Endothelial cell of umbilical vein (primary cell): ENCODE data around the gene LGALS12.

Experiments
- GATA2 ChIP-seq: IDR thresholded peaks from 2 replicates; pipeline ENCODE4 v1.7.0; 2011; ENCODE audit warnings: low read depth, mild to moderate bottlenecking, moderate library complexity, mixed read lengths, low read length; ENCODE audit not compliant: insufficient read length, insufficient read depth
- MYC ChIP-seq: IDR thresholded peaks from one replicate; pipeline ENCODE4 v1.6.1; 2011; ENCODE audit warnings: mild to moderate bottlenecking, low read depth, low read length
- POLR2A ChIP-seq: IDR thresholded peaks from 2 replicates; pipeline ENCODE4 v1.6.1; 2012; ENCODE audit warnings: low read depth, mild to moderate bottlenecking, control low read depth, low read length
- POLR2AphosphoS5 ChIP-seq: IDR thresholded peaks from 2 replicates; pipeline ENCODE4 v1.6.1; 2012; ENCODE audit warnings: low read depth, mild to moderate bottlenecking, control low read depth, low read length, moderate library complexity; ENCODE audit not compliant: insufficient read depth
- TF ChIP-seq, protein P1 (sequence below), 2 donors: IDR thresholded peaks; 1 replicate in 1 of 2; 2 replicates in 1 of 2; pipeline ENCODE4 v1.5.1; 2011; ENCODE audit warnings: low read length in 2 of 2, mild to moderate bottlenecking in 2 of 2, moderate library complexity in 2 of 2, control low read depth in 1 of 2, inconsistent platforms in 1 of 2, low read depth in 1 of 2; ENCODE audit not compliant: insufficient read depth in 1 of 2; ENCODE audit errors: extremely low read depth in 1 of 2
- TF ChIP-seq, protein P2 (sequence below): IDR thresholded peaks from 2 replicates; pipeline ENCODE4 v1.6.1; 2011; ENCODE audit not compliant: insufficient read depth, insufficient read length

DNA sequence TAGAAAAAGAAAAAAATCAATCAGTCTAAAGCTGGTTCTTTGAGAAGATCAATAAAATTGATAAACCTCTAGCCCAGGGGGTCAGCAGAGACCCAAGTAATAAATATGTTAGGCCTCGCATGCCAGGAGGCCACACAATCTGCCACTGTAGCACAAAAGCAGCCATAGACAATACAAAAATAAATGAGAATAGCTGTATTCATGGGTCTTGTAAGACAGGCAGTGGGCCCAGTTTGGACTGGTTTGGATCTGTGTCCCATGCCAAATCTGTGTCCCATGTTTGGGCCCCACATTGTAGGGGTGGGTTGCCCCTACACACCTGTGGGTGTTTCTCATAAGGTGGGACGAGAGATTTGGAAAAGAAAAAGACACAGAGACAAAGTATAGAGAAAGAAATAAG, 24.1 kb downstream of the LGALS12 start:
- TF ChIP-seq, protein P1, sequence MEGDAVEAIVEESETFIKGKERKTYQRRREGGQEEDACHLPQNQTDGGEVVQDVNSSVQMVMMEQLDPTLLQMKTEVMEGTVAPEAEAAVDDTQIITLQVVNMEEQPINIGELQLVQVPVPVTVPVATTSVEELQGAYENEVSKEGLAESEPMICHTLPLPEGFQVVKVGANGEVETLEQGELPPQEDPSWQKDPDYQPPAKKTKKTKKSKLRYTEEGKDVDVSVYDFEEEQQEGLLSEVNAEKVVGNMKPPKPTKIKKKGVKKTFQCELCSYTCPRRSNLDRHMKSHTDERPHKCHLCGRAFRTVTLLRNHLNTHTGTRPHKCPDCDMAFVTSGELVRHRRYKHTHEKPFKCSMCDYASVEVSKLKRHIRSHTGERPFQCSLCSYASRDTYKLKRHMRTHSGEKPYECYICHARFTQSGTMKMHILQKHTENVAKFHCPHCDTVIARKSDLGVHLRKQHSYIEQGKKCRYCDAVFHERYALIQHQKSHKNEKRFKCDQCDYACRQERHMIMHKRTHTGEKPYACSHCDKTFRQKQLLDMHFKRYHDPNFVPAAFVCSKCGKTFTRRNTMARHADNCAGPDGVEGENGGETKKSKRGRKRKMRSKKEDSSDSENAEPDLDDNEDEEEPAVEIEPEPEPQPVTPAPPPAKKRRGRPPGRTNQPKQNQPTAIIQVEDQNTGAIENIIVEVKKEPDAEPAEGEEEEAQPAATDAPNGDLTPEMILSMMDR (IDR thresholded peaks at IDR 0.05; ENCODE audit: extremely low read depth in 1 of 2, insufficient read depth in 1 of 2, low read depth in 1 of 2, low read length in 2 of 2): no peak
- TF ChIP-seq POLR2A (no peak), POLR2AphosphoS5 (no peak), MYC (no peak), GATA2 (no peak)
- TF ChIP-seq, protein P2, sequence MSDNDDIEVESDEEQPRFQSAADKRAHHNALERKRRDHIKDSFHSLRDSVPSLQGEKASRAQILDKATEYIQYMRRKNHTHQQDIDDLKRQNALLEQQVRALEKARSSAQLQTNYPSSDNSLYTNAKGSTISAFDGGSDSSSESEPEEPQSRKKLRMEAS: no peak
